GM21447 (cell line): ENCODE data around the gene SLC23A1.

ENCODE experiments used
- ATAC-seq: cut with Tn5 transposase; IDR thresholded peaks from one replicate; pipeline ENCODE4 v1.9.1; 2021; ENCODE audit not compliant: unreplicated experiment

SLC23A1 gene

DNA sequence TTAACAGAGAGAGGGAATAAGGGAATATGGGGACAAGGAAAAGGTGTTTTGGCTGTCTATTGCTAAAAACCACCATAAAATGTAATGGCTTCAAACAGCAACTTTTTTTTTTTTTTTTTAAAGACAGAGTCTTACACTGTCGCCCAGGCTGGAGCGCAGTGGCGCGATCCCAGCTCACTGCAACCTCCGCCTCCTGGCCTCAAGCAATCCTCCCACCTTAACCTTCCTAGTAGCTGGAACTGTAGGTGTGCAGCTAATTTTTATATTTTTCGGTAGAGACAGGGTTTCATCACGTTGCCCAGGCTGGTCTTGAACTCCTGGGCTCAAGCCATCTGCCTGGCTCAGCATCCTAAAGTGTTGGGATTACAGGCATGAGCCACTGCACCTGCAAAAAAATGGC is 25.1 kb upstream of the SLC23A1 start:
- ATAC-seq = no peak

DNA sequence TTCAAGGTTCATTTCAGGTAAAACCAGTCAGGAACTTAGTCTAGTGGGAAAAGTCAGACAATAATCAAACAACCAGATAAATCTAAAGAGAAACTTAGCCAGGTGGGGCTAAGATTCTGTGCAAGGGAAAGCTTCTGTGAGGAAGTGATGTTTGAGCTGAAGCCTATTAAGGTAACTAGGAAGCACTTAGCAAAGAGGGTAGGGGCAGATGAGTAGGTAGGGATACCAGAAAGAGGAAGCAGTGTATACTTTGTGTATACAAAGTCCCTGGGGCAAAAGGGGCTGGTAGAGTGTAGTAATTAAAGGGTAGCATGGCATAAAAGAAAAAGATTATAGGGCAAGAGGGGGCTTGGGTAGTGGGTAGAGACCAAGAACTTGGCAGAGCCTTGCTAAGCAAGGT is 24.4 kb upstream of the SLC23A1 start:
- no peak for ATAC-seq

DNA sequence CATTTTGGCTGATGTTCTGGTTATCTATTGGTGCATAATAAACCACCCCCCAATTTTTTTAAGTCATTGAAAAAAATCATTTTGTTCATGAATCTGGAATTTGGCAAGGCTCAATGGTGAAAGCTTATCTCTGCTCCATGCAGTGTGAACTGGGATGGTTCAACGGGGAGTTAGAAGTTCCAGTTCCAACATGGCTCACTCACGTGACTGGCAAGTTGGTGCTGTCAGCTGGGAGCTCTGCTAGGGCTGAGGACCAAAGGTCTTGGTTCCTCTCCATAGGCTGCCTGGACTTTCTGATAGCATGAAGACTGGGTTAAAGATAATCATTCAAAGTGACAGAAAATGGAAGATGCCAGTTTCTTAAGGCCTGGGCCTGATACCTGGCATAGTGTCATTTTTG is 23.9 kb upstream of the SLC23A1 start:
- ATAC-seq = no peak

DNA sequence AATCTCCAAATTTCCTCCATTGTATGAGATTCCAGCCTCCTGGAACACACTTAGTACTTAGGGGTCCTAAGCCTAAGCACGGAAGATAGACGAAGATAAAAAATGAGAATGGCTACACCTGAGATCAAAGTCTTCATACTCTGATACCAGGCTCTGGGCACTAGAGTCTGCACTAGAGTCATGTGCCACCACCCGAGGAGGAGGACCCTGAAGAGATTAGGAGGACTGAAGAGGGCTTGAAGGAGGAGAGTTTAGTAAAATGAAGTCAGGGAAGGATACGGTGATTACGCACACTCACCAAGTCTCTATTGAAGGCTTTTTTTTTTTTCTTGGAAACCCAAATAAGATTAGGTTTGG is 21.4 kb upstream of the SLC23A1 start:
- no peak for ATAC-seq

DNA sequence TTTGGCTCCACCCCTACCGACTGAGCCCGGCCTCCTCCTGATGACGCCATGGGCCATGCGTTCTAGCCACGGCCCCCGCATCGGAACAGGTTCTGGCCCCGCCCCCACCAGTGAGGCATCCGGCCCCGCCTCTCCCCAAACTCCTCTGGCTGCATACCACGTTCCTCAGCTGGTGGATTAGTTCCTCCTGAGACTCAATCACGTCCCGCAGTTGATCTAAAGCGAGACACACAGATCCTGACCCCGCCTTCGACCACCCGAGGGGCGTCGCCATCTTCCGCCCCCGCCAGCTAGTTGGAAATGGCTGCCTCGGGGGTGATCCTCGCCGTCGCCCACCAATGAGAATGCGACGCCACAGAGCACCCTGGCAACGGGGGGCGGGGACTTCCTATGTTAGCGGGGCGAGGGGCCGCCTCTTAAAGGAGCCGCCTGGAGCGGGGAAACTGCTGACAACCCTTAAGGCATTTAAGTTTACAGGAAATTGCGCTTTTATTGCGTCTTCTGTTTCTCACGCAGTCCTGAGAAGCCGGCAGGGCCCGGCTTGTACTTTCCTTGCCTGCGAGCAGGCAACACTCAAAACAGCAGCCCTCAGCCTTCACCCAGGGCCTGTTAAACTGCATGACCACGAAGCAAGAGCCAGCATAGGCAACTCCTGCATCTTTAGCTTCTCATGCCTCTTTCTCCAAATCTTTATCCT is 20.8 kb upstream of the SLC23A1 start, which contains the start of gene SPATA24:
Gene SPATA24, minus strand, starts transcription at position 303 of the 697 bp plus-strand sequence. Its CDS starts 29 bp downstream, at position 274.
- ATAC-seq = peak; percentile 74

DNA sequence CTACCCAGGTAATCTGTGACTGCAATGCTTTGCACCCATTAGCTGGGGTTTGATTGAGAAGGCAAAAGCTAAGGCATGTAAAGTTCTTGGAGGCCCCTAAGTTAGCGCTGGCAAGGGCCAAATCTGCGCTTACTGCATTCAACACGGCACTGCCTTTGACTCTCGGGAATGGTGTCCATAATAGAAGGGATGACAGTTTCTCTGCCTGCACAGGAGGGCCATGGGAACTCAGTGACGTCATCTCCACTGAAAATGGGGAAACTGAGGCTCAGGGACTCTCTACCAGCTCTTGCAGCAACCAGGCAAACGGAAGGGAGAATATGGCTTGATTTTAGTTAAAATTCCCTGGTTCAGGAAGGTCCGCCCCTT is 20.3 kb upstream of the SLC23A1 start:
- ATAC-seq = peak; percentile 3

DNA sequence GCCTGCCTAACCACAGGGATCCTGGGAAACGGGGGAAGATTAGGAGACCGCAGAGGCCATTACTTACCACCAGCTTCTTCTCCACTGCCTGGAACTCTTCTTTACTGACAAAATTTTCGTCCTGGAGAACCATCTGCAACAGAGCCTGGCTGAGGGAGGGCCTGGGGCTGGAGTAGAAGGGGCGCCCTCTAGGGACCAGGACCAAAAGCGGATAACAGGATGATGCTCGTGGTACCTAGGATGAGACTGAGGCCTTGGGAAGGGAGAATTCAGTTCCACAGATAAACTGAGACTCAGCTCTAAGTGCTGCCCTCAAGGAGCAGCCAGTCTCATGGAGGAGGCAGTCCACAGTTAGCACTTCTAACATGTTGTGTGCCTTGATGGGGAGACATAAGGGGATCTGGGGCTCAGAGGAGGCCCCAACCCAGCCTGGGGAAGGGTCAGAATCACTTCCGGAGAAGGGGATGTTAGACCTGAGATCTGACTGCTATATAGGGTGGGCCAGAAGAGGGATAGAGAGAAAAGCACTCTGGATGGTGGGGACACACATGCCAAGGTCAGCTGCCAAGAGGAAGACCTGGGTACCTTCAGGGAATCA is 19.6 kb upstream of the SLC23A1 start:
- ATAC-seq = no peak

DNA sequence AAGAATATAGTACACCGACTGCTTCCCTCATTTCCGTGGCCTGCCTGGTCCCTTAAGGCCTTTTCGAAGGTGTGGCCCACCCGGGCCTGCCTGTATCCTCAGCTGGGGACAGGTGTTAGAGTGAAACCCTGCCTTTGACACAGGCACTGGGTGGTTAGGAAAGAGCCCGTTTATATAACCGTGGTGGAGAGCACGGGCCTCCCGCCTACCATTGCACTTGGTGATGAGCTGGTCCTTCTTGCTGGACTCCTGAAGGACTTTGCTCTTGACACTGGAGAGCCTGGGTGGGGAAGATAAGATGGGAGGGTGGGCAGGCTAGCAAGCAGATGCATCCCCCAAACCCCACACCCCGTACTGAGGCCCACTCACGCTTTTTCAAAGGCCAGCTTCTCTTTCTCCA is 18.4 kb upstream of the SLC23A1 start:
- no peak for ATAC-seq

DNA sequence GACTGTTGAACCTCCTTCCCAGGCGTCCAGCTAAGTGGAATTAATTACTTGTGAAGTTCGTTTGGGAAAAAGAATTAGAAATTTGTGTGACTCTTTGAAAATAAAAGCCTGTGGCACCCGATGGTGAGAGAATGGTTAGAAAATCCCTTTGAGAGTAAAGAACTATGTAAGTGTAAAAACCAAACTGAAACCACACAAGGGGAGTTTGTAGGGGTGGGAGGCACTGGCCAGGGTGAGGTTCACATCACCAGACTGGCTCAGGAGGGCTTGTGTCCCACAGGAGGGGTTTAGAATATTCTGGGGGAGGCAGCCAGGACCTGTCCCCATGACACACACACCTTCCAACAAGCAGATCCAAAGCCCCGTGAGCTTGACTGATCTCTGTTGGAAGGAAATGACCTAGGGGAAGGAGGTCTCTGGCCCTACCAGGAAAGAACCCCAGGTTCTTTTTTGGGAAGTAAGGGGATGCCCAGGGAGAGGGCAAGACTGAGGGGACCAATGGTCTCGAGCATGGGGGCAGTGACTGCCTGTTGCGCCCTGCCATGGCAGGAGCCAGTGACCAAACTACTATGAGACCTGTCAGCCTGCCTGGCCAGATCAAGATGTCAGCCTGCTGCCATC is 16.5 kb upstream of the SLC23A1 start:
- no peak for ATAC-seq

DNA sequence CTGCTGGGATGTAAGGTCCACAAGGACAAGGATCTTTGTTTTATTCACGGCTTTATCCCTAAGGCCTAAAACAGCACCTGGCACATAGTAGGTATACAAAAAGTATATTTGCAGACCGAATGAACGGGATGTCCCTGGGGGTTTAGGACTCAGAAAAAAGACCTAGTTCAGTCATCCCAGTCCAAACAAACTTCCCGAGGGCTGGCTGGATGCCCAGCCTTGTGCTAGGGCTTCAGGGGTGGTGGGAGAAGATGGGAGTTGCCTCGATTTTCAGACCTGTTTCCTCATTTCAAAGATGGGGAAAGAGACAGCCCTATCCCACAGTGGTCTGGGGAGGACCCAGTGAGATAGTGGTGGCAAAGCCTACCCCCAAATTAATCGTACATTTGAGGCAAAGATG is 14.8 kb upstream of the SLC23A1 start:
- ATAC-seq = no peak

DNA sequence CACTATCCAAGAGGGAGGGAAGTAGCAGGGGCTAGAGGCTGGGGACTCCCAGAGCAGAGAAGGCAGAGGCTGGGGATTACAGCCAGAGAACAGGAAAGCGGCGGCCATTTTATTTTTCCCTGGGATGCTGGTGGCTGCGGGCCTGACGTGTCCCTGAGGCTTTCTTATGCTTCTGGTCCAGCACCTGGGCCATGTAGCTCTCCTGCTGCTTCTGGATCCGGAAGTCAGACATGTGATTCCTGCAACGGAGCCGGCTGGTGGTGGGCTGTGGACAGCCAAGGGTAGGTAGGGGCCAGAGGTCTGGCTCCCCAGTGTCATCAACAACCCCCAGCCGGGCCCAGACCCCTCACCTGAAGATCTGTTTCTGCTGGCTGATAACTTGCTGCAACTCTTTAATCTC is 13.6 kb upstream of the SLC23A1 start:
- no peak for ATAC-seq

DNA sequence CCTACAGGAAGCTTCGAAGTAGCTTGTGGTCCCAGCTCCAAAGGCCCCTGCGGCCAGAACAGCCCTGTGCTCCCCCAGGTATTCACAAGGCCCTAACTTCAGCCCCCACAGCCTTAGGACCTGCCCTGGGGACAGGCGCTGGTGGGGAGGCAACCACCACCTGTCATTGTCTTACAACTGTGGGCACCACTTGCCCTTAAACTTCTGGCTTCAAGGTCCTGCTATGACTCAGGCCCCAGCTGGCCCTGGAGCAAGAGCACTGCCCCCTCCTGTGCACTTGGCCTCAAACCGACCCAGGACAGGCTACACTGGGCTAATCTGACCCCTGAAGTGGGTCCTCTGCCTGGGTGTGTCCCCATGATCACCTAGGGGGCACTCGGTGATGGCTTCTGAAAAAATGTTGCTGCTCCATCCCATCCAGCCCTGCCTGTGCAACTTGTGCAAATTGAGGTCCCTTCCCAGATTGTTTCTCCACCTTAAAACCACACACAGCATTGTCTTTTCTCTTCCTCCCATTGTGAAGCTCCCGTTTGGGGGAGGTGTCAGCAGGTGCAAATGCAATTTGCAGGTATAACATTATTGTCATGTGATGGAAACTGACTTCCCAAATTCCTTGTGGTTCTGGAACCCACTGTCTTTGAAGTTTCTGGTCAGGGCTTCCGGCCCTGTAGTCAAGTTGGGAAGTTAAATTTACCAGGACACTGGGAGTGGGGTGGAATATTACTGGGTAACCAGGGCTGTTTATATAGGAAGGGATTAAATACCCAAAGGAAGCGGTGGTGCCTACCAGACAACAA is 12.9 kb upstream of the SLC23A1 start:
- no peak for ATAC-seq

DNA sequence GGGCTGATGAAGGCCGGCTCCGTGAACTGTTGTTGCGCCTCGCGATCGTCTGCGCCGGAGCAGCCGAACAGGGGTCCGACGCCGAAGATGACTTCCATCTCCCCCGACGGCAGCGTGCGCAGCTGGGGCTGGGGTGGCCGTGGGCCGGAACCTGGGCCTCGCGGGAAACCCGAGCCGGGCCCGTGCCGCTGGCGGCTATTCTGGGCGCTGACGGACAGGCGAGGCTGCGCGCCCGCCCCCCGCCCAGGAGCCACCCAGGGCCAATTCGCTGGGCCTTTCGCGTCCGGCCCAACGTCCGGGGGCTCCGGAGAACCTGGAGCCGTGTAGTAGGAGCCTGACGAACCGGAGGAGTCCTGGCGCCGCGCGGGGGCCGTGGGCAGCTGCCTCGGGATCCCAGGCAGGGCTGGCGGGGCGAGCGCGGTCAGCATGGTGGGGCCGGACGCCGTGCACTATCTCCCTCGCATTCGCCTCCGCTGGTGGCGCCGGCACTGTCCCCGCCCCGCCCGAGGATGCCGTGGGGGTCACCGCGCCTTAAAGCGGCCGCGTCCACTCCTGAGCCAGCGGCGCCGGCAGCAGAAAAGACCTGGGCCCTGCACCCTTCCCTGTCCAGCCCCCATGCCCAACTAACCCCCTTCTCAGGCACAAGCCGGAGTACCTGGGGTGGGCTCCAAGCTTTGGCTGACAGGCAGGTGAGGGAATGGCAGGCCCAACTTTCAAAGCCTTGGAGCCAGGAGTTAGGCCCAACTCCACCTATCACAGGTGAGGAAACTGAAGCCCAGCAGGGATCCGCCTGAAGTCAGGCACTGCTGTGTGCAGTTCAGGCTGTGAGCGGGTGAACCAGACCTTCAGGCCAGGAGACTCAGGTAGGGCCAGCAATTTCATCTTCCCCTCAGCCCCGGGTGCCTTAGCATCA is 11.8 kb upstream of the SLC23A1 start, which contains the start of gene PROB1:
Gene PROB1, minus strand, starts transcription at position 451 of the 913 bp plus-strand sequence. Its CDS starts 23 bp downstream, at position 428.
- no peak for ATAC-seq

DNA sequence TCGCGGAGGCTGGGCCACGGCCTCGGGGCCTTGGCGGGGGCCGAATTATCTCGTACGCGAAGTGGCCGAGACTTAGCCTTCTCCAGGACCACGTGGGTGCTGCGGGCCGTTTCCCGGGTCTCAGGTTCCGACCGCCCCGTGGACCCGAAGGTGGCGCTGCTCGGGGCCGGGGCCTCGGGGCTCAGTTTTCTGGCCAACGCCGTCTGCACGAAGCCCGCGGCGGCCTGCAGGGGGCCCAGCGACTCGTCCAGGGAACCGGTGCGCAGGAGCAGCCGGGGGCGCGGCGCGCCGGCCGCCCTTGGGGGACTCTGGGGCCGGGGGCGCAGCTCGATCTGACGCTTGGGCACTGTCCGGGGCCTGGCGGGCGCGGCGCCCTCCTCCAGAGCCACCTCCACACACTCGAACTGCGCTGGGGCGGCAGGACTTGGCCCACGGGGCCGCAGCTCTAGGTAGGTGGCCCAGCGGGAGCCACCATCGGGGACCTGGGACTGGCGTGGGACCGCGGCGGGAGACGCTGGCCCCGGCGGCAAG is 11.1 kb upstream of the SLC23A1 start:
- ATAC-seq = no peak

DNA sequence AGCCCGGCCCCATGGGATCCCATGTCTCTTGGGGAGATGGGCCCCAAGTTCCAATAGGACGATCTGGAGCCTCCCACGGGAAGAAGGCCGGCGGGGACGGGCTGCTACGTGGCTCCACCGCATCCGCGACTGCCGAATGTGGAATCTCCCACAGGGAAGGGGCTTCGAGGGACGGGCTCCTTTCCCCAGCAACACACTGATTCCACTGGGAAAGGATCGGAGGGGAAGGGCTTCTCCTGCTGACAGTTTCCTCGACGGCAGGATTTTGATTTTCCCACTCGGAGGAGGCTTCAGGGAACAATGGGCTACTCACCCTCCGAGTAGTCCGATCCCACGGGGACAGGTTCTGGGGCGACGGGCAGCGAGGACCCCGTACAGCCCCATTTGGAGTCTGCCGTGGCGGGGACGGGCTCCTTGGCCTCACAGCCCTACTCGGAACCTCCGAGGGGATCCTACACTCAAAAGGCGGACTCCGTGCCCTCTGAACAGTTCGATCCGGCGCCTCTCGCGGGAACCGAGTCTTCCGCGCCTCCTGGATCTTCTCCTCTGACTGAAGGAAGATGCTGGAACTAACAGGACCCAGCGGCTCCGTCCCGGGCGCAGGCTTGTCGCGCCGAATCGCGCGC is 10.5 kb upstream of the SLC23A1 start:
- ATAC-seq = no peak

DNA sequence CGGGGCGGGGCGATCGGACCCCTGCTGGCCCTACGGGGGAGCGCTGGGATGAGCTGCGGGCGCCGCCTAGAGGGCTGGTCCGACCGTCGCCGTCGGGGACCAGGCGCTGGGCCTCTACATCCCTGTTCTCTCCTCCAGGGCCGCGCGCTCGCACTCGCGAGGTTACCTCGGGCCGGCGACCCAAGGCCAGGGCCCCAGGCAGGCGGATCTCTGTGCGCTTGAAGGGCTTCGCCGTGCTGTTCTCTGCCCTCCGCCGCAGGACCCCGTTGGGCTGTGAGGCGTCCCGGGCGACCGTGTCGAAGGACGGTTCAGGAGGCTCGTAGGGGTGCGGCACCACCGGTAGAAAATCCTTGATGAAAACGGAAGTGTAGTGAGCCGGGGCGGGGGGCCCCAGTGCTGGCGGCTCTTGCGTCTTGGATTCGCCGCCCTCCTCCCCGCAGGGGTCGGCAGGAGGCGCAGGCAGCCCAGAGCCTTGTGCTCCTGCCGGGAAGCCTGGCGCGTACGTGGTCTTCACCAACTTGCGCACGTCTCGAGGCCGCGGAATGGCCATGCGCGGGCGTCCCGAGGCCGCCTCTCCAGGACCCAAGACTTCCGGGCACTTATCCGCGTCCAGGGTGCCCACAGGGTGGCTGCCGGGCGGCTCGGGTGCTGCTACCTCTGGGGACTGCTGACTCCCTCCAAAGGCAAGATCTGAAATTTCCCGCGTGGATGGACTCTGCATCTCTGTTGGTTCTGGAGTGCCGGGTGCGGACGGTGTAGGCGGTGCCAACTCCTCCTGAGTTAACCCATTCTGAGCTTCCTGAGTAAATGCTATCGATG is 9.8 kb upstream of the SLC23A1 start:
- ATAC-seq = peak; percentile 38

DNA sequence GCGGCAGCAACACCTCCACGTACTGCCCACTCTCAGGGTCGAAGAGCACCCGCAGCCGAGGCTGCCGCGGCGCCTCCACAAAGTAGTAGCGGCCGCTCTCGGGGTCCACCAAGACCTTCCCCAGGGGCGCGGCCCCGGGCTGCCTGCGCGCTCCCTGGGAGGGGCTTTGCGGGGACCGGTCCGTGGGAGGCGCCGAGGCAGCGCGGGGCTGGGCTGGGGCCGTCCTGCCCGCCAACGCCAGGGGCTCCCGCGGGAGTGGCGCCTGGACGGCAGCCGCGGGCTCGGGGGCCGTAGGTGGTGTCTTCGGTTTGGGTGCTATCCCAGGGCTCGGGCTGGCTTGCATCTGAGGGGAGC is 9.2 kb upstream of the SLC23A1 start:
- no peak for ATAC-seq

DNA sequence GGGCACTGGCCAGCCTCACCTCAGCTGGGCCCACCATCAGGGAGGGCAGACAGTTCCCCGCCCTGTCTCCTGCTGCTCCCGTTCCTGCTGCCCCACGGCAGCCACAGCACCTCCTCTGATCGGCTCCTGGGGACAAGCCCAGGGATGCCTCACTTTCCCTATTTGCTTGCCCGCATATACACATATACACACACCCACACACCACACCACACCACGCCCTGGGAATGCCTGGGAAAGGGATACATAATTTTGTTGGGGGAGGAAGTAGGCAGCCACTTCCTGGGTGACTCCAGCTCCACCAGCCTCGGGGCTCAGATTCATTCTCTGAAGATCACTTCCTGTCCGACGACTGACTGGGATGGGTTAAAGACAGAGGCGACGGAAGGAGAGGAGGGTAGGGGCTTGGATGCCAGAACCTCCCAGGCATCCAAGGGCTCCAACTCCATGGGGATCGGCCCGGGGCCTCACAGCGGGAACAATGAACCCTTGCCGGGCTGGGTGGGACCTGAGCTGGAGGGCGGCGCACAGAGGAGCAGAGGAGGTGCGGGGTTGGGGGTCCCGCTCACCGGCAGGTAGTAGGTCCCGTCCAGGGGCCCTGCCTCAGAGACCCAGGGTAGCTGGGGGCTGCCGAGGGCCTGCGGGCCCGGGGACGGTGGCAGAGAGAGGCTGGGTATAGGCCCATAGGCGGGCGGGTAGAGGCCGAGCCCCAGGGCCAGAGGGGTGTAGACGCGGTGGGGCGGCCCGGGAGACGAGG is 8.7 kb upstream of the SLC23A1 start:
- no peak for ATAC-seq
